ENCODE data around the gene DYNLT4.
"Not testable (repeated sequence)": the region's sequence is repeated elsewhere in the genome, so short reads cannot be mapped to it uniquely, and the experiment has no call there.

The DYNLT4 gene

GRCh38 chr1:44828841-44829440 is 21.8 kb upstream of the DYNLT4 start:
- no peak for DNase-seq (ENCODE audit: low spot score)

GRCh38 chr1:44828003-44828651 is 21.0 kb upstream of the DYNLT4 start:
- DNase-seq (ENCODE audit: low spot score) = no peak

GRCh38 chr1:44827197-44828002 is 20.2 kb upstream of the DYNLT4 start:
- no peak for DNase-seq (ENCODE audit: low spot score)

GRCh38 chr1:44826375-44827196 is 19.4 kb upstream of the DYNLT4 start:
- DNase-seq (ENCODE audit: low spot score) = no peak

- not testable (repeated sequence) for DNase-seq (ENCODE audit: low spot score)
These were observed 17.2 kb upstream of the DYNLT4 start for GRCh38 chr1:44824392-44824791.

DNA sequence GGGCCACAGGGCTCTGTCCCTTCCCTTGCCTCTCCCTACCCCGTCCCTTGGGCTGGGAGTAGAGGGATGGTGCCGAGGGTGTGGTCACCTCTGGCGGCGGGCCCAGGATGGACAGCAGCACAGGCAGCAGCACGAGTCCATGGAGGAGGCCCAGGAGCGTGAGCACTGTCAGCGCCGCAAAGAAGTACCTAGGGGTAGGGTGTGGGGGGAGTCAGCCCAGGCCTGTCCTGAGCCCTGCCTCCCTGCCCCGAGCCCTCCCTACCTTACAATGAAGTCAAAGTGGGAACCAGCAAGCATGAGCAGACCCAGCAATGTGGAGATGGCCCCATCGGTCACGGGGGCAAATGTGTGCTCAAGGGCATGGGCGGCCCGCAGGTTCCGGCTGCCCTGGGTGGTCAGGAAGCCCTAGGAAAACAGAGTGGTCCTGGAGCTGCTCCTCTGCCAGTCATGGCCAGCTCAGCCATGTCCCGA is 15.9 kb upstream of the DYNLT4 start:
- no peak for DNase-seq (ENCODE audit: low spot score)

DNA sequence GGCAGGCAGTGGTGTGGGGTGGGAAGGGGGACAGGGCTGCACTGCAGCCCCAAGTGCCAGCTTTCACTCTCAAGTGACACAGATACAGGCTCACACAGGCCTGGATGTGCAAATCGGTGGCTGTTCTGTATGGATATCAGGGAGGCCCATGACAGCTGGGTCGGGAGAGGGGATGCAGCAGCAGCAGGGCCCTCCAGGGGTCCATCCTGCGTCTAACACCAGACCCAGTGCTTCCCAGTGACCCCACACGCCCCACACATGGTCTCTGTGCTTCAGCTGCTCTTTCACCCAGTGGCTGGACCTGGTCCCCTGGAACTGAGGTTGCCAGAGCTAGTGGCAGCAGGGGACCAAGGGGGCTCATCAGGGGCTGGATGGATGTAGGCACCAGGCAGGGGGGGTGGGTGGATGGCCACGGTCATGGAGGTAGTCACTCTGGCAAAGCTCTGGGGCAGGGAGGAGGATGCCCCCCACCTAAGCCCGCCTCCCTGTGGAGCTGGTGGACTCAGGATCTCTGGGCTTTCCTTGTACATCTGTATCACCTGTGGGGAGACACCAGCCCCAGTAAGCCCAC is 15.1 kb upstream of the DYNLT4 start:
- no peak for DNase-seq (ENCODE audit: low spot score)

GRCh38 chr1:44821240-44821715 is 14.1 kb upstream of the DYNLT4 start:
- no peak for DNase-seq (ENCODE audit: low spot score)

GRCh38 chr1:44820328-44821239 is 13.4 kb upstream of the DYNLT4 start:
- DNase-seq (ENCODE audit: low spot score) = no peak

- DNase-seq (ENCODE audit: low spot score) = peak; percentile 92
These were observed 12.6 kb upstream of the DYNLT4 start for GRCh38 chr1:44819608-44820327.

DNA sequence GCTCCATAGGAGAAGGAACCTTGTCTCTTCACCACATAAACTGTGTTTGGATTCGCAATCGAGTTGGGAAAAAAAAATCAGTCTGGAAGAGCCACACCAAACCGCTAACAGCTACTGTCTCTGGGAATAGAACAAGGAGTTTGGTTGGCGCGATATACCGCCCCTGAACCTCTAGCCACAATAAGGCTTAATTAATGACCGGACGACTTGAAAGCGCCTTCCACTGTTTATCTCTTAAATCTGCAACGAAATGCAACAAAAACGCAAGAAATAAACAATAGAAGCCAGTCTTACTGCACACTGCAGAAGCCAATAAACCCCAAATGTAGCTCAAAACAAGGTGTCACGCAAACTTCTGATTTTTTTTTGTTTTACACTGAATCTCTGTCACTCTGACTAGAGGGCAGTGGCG is 12.1 kb upstream of the DYNLT4 start:
- no peak for DNase-seq (ENCODE audit: low spot score)

DNA sequence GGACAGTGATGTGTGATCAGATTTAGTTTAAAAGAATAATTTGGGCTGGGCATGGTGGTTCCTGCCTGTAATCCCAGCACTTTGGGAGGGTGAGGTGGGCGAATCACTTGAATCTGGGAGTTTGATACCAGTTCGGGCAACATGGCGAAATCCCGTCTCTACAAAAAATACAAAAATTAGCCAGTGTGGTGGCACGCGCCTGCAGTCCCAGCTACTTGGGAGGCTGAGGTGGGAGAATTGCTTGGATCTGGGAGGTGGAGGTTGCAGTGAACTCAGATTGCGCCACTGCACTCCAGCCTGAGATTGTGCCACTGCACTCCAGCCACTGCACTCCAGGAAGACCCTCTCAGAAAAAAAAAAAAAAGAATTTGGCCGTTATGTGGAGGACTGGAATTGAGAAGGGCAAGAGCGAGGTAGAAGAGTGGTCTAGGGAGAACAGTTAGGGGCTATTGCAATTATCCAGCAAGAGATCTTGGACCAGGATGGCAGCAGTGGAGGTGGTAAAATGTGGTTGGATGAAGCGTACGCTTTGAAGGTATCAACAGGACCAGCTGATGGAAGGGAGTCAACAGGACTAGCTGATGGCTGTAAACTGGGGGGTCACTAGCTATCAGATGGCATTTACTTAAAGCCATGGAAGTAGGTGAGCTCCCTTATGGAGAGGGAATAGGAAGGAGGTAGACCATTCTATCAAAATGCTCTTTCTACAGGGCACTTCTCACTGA is 10.8 kb upstream of the DYNLT4 start:
- no peak for DNase-seq (ENCODE audit: low spot score)

DNA sequence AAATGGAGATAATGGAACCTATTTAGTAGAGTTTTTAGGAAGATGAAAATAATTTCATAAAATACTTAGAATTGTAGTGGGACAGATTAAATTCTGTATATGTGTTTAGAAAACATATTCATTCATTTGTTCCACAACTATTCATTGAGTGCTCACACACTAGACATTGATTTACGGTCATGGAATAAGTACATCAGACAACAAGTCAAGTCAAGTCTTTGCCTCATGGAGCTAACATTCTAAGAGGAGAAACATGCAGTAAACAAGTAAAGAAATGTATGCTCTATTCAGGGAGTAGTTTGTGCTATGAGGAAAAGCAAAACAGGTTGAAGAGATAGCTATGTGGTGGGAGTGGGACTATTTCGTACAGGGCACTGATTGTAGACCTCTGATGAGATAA is 10.2 kb upstream of the DYNLT4 start:
- no peak for DNase-seq (ENCODE audit: low spot score)

- not testable (repeated sequence) for DNase-seq (ENCODE audit: low spot score)
These were observed 8.8 kb upstream of the DYNLT4 start for GRCh38 chr1:44815926-44816325.

GRCh38 chr1:44812822-44813543 is 5.8 kb upstream of the DYNLT4 start:
- DNase-seq (ENCODE audit: low spot score) = no peak

DNA sequence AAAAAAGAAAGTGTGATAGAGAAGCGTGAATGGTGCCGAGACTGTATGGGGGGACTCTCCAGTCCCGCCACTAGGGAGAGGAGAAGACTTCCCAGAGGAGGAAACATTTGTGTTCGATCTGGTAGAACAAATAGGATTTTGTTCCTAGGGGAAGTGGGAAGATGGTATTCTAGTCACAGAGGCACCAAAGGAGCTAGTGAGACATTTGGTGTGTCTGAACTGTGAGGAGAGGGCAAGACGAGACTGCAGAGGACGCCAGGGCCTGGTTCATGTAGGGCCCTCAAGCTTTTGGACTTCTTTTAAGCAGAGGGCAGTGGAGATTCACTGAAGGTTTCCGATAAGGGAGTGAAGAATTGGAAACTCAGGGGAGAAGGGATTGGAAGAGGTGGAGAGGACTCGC is 4.1 kb upstream of the DYNLT4 start:
- no peak for DNase-seq (ENCODE audit: low spot score)

GRCh38 chr1:44810762-44811105 is 3.6 kb upstream of the DYNLT4 start:
- not testable (repeated sequence) for DNase-seq (ENCODE audit: low spot score)

DNA sequence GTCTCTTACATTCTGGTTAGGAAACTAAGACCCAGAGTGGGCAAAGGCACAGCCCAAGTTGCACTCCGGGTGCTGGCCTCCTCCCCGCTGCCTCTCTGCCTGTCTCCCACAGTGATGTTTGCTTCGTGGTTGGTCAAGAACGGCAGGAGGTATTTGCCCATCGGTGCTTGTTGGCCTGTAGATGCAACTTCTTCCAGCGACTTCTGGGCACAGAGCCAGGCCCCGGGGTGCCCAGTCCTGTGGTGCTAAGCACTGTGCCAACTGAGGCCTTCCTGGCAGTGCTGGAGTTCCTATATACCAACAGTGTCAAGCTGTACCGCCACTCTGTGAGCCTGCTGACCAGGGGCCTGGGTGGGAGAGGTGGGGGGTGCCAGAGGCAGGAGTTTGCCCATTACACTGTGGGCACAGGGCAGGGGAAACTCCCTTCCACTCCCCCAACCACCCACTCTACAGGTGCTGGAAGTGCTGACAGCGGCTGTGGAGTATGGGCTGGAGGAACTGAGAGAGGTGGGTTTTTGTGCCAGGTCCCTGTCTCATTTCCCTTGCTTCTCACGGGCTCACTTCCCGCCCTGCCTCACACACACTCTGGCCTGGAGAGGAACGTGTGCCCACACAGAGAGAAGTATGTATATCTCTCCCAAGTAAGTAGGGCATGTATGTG is 3.1 kb upstream of the DYNLT4 start:
- DNase-seq (ENCODE audit: low spot score) = no peak
